GM19193 (cell line): ENCODE measurements around the gene SAMD7.

ENCODE experiments used
- POLR2A ChIP-seq: IDR thresholded peaks from 4 replicates; pipeline ENCODE4 v1.6.1; 2011; ENCODE audit not compliant: insufficient read depth, insufficient read length; ENCODE audit errors: extremely low read depth

Gene SAMD7, protein sequence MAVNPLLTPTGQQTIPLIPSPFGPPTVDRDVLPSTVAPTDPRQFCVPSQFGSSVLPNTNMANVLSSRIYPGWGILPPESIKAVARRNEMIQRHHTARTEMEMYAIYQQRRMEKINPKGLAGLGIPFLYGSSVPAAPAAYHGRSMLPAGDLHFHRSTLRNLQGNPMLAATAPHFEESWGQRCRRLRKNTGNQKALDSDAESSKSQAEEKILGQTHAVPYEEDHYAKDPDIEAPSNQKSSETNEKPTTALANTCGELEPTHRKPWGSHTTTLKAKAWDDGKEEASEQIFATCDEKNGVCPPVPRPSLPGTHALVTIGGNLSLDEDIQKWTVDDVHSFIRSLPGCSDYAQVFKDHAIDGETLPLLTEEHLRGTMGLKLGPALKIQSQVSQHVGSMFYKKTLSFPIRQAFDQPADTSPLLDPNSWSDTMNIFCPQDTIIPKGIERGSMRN

DNA sequence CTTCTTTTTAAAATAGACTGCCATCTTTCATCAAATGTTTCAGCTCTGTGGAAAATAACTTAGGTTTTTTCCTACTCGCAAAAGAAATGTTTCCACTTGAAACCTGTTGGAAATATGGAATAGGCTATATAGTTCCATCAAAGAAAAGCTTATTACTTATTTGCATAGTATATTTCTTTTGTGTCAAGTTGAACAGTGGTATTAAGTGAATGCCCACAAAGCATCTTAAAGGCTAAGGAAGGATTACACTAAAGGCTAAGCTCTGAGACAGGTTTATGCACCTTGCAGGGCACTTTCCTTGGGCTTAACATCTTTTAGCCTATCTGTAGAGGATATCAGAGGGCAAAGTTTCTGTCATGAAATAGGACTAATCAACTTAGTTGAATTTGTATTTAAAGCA is at the start of gene SAMD7:
Gene SAMD7, plus strand, starts transcription at position 301 of the 400 bp plus-strand sequence. CDS start 7,927 bp downstream, outside the sequence.
- no peak for TF ChIP-seq POLR2A

DNA sequence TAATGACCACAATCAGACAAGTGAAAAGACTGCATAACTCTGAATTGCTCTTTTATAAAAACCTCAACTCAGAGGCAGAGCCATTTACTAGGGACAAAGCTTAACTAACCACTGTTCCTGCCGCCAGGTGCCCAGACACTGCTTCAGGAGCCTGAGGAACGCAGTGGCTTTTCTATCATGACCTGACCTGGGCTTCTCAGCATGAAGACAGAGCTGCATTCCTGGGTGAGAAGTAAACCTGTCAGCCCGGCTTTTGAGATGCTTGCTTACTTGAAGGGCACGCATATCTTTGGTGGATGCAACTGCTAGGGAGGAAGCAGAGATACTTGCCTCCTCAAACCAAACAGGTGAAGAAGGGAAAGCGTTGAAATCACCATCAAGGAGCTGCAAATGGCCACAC is 49.5 kb upstream of the SAMD7 start:
- TF ChIP-seq POLR2A = no peak

DNA sequence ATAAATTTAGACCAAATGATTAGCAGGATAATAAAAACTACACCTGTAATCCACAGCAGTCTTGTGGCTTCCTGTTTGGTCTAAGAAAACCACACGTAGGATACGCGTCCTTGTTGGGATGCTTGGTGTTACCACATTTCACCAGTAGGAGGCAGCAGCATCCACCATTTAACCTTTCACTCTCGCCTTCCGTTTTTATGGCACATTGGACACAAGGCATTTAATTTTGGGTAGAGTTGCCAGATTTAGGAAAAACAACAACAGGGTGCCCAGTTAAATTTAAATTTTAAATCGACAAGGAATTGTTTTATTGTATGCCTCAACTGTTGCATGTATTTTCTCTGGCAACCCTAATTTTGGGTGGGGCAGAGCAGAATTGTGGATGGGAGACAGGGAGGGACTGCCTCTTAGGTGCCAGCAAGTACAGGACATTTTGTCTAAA is 47.9 kb upstream of the SAMD7 start:
- no peak for TF ChIP-seq POLR2A

DNA sequence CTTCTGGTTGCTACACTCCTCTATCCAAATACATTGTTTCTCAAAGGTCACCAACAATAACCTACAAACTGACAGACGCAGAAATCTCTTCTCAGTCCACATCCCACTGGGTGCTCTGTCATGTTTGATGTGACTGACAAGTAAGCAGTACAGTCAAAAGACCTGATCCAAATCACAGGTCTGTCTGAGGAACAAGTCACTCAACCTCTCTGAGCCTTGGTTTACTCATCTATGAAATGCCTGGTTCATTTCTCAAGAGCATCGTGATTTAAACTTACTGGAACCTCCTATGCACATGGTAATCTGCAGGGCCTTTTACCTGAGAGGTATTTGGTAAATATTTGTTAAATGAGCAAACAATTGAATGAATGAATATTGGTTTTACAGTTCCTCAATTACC is 47.1 kb upstream of the SAMD7 start:
- no peak for TF ChIP-seq POLR2A

DNA sequence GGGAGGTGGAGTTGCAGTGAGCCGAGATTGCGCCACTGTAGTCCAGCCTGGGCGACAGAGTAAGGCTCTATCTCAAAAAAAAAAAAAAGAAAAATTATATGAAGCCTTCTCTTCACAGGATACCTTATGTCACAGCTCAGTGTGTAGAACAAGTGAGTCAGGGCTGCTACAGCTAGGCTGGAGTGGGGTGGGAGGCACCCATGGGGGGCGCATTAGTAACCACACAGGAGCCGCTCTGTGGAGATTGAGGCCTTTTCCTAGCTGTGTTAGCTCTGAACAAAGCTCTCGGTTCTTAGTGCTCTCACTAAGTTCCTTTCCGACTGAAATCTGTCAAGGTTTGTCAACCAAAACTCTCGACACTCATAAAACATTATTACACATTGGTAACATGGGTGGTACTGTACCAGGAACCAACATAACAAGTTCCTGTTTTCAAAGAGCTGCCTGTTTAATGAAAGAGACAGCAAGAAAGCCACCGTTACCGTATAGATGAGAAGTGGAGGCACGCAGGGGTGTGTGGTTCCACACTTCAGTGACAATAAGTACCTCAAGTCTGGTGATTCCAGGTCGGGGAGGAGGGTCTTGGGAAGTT is 46.1 kb upstream of the SAMD7 start:
- TF ChIP-seq POLR2A = no peak

DNA sequence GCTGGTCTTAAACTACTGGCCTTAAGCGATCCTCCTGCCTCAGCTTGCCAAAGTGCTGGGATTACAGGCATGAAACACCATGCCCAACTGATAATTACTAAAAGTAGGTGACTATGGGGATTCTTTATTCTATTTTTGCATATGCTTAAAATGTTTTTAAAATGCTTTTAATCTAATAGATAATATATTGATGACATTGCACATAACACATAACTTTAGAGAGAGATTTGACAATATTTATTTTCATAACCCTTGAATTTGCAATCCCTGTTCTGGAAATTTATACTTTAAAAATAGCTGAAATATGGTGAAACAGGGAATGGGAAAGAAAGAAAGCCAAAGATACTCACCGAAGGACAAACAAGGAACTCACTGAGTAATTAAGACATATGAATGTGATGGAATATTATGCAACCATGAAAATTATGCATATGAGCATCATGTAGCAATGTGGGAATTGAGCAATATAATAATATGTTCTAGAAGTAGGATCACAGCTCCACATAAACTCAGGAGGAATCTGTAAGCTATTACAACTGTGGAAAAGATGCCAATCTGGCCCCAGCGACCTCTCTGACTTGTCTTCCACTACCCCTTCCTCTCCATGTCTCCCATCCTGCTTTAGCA is 43.7 kb upstream of the SAMD7 start:
- no peak for TF ChIP-seq POLR2A

DNA sequence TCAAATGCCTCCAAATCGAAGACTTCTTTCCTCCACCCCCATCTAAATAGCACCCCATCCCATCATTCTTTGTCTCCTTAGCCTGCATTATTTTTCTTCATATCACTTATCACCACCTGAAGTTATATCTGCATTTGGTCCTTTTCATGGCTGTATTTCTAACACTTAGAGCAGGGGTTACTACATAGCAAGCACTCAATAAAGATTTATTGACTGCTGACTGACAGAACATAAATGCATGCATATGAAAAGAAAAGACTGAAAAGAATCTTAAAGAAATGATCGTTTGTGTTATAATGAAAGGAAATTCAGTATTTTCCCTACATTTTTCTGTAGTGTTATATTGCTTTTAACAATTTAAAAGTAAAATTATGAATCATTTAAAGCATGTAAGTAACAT is 43.0 kb upstream of the SAMD7 start:
- TF ChIP-seq POLR2A = no peak

DNA sequence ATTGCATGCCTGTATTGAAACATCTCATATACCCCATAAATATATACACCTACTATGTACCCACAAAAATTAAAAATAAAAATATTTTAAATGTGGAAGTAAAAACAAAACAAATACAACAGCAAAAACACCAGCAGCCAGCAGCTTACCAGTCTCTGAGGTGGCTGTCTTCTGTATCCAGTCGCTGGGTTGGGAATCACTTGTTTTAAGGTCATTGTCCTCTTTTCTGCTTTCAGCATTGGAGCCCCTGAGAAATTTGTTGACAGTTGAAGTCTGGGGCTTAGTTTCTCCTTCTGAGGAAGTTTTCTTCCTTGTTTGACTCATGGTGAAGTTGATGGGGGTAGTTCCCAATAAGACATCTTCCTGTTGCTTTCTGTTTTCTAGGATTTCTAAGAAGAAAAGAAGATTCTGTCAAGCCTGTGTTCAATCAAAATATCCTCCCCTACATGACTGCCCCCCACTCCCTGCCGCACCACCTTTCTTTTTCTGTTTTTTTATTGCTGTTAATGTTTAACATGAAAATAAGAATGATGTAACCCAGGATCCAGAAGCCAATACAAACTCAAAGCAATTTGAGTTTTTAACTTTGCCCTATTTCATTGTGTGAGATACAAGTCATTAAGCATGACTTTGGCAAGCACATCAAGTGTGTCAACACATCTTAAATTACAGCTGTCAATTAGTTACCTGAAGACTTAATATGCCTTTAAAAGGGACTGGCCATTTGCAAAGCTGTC is 41.7 kb upstream of the SAMD7 start, which contains the start of gene LRRC31:
Gene LRRC31, minus strand, starts transcription at position 452 of the 737 bp plus-strand sequence. Its CDS starts 128 bp downstream, at position 324.
- no peak for TF ChIP-seq POLR2A

DNA sequence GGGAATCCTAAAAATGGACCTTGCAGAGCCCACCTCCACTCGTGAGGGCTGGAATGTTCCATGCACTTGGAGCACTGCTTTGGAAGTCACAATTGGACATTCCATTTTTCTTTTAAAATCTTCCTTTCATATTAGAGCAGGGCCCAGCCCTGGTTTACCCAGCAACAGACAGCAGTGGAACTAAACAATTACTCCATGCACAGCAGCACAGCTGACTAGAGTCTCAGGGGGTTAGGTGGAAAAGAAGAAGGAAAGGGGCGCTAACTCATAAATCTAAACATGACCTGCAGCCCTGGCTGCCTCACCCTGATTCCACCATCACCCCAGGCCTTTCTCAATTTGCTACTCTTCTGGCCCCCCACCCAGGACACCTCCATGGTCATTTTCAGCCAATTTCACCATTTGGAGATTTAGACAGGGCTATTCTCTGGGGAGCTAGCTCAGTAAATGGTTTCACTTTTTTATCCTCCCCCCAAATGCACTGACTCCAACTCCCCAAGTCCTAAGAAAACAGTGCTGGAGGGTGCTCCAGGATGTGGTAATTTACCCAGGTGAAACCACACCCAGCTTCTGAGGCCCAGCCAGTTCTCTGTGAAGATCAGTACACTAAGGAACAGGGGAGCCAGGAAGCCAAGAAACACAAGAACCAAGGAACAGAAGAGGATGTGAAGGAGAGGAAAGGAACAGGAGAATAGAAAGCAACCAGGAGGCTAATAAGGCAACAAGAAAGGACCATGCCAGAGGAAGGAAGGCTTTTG is 40.1 kb upstream of the SAMD7 start:
- TF ChIP-seq POLR2A = no peak

DNA sequence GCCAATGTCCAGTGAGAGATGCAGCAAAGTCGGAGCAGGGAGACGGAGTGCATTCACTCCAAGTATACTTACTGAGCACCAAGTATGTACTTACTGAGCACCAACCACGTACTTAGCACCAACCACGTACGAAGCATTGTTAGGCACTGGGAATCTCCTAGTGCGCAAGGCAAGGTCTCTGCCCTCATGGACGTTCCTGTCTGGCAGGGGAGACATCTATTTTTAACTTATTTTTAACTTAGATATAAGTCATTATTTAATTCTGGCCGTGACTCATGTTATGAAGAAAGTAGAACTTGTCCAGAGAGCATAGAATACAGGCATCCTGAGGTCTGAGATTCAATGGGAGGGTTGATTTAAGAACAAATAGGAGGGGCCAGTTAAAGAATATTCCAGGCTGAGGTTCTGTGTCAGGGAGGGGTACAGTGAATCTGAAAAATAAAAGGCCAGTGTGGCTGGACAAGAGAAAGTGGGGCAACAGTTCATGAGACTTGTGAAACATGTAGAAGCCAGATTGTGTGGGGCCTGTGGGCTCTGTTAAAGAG is 32.3 kb upstream of the SAMD7 start:
- TF ChIP-seq POLR2A = no peak

DNA sequence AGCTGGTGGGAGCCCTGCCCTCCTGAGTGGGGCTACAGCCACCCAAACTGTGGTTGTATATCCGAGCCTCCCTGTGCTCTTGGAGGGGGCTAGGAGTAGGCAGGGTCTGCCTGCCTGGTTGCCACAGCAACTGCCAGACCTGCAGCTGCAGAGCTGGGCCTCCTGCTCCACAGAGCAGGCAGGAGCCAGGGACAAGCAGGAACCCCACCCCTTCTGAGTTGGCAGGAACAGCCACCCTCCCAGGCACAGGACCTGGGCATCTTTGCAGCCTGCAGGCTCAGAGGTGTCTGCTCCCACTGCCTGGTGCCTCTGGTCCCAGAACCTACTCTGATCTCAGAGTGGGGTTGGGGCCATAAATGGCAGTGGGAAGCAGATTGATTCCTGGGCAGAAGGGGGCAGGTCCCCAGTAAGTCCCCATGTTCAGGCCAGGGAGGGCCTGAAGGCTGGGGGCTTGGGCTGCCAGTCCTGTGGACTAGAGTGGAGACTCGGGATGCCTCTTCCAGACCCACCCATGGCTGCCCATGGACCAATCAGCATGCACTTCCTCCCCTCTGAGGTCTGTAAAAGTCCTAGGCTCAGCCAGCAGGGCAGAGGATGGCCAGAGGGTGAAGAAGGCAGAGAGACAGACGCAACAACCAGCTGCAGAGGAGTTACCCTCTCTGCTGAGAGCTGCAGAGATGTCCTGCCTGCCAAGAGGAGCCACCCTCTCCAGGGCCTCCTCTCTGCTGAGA is 31.4 kb upstream of the SAMD7 start:
- TF ChIP-seq POLR2A = no peak

DNA sequence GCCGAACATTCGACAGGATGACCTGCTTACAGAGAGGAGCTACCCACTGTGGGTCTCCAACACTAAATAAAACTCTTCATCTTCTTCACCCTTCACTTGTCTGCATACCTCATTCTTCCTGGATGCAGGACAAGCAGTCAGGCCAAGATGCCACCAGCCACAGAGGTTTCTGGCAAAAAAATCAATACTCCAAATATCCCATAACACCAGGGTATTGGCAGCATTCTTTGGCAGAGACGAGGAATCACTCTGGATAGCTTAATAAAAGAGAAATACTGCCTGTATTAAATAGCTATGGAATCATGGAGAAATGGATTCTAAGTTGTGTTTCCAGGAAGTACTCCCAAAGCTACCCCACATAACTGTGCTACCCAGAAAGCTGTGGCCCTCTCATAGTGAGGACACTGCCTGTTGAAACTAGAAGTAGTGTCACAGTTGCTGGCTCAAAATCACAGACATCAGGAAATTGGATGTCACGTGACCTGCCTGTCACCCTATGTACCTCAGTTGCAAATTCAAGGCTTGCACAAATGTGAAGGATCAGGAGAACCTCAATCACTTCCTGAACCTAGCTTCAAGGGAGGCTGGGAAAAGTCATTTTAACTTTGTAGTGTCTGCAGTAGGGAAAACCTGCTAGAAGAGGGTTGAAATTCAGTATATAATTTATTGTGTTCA is 30.7 kb upstream of the SAMD7 start:
- no peak for TF ChIP-seq POLR2A

DNA sequence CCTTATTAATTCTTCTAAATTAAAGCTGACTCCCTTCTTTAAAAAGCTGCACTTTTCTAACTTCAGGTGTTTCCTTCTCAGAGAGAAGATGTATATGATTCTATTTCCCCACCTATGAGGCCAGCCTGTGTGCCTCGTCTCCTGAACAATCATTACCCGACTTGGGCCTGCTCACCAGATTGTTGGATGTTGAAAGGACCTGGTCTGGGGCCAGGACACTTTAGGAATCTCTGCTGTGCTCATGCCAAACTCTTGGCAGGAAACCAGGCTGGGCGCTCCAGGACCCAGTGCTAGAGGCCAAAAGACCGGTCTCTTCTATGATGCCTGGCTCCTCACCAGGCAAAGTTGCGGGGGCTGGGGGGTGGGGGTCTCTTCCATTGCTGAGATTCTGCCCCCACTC is 24.7 kb upstream of the SAMD7 start:
- no peak for TF ChIP-seq POLR2A
